Measurements from ENCODE around the gene ZNF229.
"Not testable (repeated sequence)": the region's sequence is repeated elsewhere in the genome, so short reads cannot be mapped to it uniquely, and the experiment has no call there.

The ZNF229 gene

DNA sequence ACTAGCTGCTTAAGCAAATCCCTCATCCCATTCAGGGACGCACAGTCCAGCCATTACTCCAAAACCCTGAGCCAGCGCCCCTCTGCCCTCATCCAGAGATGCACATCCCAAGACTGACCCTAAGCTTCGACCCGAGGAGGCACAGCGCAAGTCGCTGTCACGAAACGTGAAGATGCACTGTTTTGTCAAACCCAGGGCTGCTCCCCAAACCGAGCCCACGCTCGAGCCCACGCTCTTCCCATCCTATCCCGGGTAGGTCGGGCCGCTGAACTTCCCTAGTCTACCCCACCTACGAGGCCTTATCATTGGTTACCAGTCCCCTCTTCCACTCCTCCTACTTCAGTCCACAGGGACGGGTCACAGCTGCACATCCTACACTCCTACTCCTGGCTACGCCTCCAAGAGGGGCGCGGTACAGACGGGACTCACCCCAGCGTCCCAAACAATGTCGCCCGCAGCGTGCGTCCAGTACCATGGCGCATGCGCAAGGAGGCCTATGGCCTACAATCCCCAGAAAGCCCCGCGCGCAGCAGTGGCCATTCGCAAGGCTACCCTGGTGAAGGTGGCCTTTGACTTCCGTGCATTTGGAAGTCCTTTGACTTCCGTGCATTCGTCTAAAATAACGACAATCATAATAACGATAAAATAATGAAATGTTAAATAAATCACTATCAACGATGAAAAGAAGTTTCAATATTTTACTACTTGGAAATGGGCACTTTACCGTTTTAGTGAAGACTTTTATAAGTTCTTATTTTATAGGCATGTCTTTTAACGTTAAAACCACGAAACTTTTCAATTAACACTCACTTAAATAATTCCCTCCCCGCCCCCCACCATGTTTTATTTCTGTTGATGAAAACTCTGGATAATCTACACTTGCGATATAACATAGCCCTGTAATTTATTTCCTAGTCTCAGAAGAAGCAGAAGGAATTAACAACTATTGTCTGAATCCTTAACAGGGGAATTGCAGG, 46.8 kb downstream of the ZNF229 start, which contains the start of gene ZNF285:
TSS of gene ZNF285 (minus strand) at position 470 of the 977 bp plus-strand sequence. CDS start 4,395 bp downstream, outside the sequence.
- Histone ChIP-seq H3K9me3 (peaks cover 0 to 50% (median 2%) of the 10 kb centered on the region in 3 donors), H3K4me1 (peaks cover 0 to 8% (median 0%) of the 10 kb centered on the region in 4 donors), H3K36me3 (peaks cover 6 to 9% (median 7%) of the 10 kb centered on the region in 3 donors), H3K27me3 (no peaks in the 10 kb centered on the region), H3K4me3 (peak within 1 kb of the TSS; percentile 52 to 55), H3K27ac (peak within 1 kb of the TSS in 1 of 2 donors; percentile 66)
- peak; percentile 90 to 94 for DNase-seq
- TF ChIP-seq, protein P1, sequence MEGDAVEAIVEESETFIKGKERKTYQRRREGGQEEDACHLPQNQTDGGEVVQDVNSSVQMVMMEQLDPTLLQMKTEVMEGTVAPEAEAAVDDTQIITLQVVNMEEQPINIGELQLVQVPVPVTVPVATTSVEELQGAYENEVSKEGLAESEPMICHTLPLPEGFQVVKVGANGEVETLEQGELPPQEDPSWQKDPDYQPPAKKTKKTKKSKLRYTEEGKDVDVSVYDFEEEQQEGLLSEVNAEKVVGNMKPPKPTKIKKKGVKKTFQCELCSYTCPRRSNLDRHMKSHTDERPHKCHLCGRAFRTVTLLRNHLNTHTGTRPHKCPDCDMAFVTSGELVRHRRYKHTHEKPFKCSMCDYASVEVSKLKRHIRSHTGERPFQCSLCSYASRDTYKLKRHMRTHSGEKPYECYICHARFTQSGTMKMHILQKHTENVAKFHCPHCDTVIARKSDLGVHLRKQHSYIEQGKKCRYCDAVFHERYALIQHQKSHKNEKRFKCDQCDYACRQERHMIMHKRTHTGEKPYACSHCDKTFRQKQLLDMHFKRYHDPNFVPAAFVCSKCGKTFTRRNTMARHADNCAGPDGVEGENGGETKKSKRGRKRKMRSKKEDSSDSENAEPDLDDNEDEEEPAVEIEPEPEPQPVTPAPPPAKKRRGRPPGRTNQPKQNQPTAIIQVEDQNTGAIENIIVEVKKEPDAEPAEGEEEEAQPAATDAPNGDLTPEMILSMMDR (IDR thresholded peaks at IDR 0.05), result no peak
- intact Hi-C loops (cut with DNase I; ENCODE audit: low total_unique reads), result no loop called here

DNA sequence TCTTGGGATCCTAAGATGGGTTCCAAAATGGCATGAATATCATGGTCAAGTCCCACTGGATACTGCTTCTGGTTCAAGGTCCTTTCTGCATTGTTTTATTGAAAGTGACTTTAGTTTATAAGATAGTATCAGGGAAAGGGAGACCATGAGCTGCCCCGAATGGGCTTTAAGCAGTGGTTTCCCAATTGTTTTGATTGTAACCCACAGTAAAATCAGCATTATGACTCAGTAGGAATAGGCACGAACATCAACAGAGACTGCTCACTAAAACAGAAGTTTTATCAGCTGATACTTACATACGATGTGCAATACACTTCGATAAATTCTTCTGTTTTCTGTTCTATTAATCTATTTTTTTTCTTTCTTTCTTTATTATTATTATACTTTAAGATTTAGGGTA, 59.0 kb downstream of the ZNF229 start:
- H3K27ac ChIP-seq; DNase-seq; H3K4me1 ChIP-seq; intact Hi-C loops (cut with DNase I; ENCODE audit: low total_unique reads); H3K27me3 ChIP-seq; H3K4me3 ChIP-seq: not testable (repeated sequence)
- Histone ChIP-seq H3K36me3 (peaks cover 65 to 80% (median 76%) of the 10 kb centered on the region in 3 donors), H3K9me3 (peaks cover 0 to 71% (median 35%) of the 10 kb centered on the region in 3 donors)

Data from tibial artery (tissue), 4 donors.